Dermis blood vessel endothelial cell (primary cell): ENCODE data around the gene CACNG1. TPM values are rescaled to one million over a fixed set of nuclear protein-coding genes. Genes with fewer than 3 reads are reported as not detected.
"Not testable (repeated sequence)": the region's sequence is repeated elsewhere in the genome, so short reads cannot be mapped to it uniquely, and the experiment has no call there.

Experiments
- DNase-seq: peaks from one replicate; pipeline ENCODE4 v3.0.0; 2010
- total RNA-seq: library from RNA; depleted of rRNA; stranded (reverse); fragments of >200 nt; gene quantifications from 2 replicates; pipeline ENCODE4 v1.2.3, GENCODE V29; 2014

The CACNG1 gene
- total RNA-seq, 1 donor from 2014 or later, result not detected

DNA sequence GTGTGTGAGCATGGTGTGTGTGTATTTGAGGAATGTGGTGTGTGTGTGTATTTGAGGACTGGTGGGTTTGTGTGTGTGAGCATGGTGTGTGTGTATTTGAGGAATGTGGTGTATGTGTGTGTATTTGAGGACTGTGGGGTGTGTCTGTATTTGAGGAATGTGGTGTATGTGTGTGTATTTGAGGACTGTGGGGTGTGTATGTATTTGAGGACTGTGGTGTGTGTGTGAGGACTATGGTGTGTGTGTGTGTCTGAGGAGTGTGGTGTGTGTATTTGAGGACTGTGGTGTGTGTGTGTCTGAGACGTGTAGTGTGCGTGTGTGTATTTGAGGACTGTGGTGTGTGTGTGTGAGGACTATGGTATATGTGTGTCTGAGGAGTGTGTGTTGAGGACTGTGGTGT is 18.0 kb upstream of the CACNG1 start:
- DNase-seq, result no peak

DNA sequence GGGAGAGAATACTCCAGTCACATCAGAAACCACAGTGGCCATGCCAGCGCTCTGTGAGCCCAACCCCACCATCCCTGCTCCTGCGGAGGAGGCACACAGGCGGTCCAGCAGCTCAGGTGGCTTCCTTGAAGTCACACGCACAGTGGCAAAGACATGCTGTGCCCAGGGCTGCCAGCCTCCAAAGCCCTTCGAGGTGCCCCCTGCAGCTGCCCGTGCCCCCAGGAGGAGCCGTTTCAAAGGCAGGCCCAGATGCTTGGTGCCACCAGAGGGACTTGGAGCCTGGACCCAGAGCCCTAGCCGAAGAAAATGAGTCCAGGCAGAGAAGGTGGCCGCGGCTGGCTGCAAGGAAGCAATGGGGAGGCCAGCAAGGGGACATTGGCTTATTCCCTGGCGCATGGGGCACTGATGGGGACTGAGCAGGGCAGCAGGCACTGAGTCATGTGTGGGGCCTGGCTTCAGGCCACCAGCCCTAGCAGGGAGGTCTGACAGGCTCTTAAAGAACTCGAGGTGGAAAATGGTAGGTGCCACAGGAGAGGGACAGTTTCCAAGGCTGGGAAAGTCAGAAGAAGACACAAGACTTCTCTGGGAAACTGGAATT is 17.2 kb upstream of the CACNG1 start:
- no peak for DNase-seq

DNA sequence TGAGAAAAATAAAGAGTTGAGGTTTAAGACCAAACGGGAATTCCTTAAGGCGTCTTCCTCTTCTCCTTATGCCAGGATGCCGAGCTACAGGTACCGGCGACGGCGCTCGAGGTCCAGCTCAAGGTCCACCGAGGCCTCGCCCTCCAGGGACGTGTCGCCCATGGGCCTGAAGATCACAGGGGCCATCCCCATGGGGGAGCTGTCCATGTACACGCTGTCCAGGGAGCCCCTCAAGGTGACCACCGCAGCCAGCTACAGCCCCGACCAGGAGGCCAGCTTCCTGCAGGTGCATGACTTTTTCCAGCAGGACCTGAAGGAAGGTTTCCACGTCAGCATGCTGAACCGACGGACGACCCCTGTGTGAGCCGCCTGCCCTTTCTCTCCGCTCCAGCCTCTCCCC is 13.7 kb upstream of the CACNG1 start:
- no peak for DNase-seq

DNA sequence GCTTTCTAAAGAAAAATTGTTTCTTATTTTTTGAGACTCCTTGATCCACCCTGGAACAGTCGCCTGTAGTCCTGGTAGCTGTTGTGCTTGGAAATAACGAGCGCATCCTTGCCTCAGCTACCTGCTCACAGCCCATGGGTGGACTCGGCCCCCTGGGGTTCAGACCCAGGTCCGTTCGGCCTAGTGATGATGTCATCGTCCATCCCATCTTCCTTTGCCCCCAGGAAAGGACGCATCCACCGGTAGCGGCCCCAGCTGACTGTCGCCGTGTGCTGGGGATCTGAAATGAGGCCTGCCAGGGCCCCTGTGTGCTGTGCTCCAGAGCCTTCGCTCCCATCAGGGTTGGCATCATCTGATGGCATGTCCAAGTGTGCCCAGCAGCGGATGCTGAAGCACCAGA is 12.0 kb upstream of the CACNG1 start:
- DNase-seq, result no peak

DNA sequence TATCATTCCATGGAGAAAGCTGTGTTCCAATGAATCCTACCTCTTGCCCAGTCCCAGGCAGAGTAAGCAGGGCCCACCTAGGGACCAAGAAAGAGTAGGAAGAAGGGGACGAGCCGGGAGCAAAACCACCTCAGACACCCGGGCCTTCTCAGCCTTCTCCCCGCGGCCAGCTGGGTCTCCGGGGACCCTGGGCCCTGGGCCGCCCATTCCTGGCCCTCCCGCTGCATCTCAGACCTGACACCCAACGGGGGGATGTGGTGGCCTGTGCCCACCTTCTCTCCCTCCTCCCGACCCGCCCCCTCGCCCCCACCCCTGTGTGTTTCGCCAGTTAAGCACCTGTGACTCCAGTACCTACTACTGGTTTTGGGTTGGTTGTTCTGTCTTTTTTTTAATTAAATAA is 11.4 kb upstream of the CACNG1 start:
- DNase-seq, result no peak

DNA sequence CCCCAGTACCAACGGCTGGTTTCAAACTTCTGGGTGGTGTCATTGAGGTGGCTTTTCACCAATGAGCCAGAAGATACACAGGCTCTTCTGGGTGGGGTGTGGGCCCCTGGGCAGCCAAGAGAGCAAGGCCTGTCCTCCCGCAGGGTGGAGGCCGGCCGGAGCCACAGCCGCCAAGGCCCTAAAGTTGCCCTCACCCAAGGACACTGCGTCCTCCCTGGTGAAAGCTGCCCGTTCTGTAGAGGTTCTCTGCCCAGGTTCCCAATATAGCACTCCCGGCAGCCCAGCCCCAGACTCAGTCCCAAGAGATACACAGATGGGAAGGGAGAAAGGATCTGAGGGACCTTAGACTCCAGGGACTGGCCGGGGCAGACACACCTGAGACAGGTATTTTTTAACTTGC is 10.7 kb upstream of the CACNG1 start:
- DNase-seq, result no peak

DNA sequence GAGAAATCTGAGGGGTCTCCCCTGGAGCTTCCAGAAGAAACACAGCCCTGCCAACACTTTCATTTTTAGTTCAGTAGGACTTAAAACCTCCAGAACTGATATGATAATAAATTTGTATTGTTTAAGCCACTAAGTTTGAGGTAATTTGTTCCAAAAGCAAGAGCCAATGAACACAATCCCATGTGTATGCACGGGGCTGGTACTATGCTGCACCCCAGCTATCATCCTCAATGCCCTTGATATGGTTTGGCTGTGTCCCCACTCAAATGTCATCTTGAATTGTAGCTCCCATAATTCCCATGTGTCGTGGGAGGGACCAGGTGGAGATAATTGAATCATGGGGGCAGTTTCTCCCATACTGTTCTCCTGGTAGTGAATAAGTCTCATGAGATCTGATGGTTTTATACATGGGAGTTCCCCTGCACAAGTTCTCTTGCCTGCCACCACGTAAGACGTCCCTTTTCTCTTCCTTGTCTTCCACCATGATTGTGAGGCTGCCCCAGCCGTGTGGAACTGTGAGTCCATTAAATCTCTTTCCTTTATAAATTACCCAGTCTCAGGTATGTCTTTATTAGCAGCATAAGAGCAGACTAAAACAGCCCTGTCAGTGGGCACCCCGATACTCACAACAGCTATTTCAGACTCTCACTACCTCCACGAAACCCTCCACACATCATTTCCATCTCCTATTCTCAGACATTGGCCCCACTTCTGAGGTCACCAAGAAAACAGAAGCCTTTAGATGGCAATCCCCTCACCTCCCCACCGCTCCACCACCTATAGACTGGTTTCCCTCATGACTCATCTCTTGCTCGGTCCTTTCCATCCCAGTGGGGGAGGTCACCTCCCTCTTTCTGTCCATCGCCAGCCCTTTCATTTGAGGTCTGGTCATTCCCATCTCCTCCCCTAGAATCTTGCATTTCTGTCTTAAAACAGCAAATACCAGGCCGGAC is 8.9 kb upstream of the CACNG1 start:
- no peak for DNase-seq

DNA sequence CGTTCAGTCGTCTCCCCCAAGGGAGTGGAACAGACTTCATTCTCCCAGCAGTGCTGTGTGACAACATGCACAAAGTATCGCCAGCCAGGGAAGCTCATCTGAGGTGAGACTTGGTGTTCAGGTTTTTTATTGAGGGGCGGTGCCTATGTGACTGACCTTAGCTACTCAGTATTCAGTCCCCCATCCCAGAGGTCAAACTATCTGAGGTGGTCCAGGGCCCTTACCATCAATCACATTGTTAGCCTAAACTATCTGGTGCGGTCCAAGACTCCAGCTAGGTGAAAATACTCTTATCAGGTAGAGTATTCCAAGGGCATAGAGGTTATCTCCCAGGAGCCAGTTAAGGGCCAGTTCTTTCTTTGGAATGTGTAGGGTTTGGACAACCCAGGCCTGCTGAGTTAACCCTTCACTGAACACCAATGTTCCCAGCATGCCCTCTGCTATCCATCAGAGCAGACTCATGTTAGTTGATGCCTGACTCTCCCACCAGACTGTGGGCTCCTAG is 5.4 kb upstream of the CACNG1 start:
- no peak for DNase-seq

DNA sequence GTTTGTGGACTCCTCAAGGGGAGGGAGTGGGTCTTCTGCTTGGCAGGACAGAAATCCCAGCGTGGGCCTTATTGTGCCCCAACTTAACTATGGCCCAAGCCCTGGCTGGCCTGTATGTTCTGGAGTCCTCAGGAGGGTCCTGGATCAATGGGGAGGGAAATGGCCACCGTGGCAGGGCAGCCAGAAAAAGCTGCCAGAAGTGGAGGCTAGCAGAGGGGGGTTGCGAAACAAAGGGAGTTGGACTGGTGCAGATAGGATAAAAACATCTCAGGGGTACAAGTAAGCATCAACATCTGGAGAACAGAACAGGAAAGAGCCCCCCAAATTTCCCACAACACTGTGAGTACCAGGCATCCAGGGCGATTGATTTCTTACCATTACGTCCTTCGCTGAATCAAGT is 3.7 kb upstream of the CACNG1 start:
- DNase-seq, result no peak

DNA sequence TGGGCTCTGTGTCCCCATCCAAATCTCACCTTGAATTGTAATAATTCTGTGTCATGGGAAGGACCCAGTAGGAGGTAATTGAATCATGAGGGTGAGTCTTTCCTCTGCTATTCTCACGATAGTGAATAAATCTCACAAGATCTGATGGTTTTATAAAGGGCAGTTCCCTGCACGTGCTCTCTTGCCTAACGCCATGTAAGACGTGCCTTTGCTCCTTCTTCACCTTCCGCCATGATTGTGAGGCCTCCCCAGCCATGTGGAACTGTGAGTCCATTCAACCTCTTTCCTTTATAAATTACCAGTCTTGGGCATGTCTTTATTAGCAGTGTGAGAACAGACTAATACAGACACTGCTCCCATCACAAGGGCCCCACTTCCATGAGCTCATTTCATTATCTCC is 3.2 kb upstream of the CACNG1 start:
- not testable (repeated sequence) for DNase-seq

DNA sequence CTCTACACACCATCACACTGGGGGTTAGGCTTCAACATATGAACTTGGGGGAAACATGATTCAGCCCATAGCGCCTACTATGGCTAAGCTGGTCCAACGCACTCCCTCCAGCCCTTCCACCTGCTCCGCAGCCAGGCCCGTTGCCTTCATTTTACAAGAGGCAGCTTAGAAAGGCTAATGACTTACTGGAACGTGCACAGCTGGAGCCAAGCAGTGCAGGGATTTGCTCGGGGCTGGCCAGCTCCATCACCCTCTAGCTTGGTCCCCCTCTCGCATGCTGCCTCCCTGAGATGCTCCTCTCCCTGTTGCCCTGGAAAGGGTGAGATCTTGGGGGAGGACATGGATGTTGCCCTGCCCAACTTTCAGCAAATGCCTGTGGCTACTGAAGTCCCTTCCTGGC is 2.8 kb upstream of the CACNG1 start:
- no peak for DNase-seq

DNA sequence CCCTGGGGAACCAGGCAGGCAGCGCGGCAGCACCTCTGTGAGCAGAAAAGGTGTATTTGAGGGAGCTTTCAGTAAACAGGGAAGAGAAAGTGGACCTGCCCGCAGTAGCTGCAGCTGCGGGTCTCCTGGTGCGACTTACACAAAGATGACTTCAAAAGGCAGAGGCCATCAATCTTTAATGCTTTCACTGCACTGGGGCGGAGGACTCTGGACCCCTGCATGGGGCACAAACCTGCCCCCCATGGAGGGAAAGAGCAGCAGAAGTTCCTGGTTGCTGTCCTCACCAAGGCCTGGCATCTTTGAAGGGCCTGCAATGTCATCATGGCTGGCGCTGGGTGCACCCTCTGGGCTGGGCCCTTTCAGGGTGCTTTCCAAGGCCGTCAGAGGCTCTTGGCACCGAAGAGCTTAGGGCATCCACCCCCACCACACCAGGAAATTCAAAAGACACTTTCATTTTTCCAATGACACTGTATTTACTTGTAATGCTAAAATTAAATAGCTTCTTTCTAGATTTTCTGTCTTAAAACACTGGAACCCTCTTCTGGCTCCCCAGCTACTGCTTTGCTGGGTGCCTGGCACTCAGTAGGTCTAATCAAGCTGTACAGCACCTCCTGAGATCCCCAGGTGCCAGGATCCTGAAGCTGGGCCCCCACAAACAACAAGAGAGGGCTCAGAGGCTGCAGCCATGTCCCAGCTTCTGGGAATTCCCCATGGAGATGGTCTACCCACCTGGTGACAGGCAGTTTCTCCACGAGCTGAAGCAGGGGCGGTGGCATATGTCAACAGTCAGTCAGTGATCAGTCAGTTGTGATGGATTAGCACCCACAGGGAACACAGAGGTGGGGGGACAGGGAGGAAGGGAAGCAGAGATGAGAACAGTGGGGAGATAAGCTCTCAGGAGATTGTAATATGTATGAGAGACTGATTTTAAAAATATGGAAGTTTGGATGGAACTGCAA is 2.1 kb upstream of the CACNG1 start:
- no peak for DNase-seq

DNA sequence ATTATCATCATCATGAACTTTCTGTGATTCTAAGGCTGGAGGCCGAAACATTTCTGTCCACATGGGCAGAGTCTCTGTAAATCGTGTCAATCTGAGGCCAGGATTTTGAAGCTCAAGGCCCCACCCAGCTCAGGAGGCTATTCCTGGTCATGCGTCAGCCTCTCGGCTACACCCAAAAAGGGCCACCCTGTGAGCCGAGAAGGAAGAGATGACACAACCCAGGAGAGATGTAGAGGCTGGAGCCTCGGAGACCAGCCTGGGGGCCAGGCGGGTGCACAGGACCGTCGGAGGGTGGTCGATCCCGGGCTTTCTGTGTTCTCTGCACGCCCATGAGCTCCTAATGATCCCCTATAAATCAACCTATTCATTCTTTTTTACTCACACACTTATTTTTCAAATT is 1.1 kb upstream of the CACNG1 start:
- no peak for DNase-seq

DNA sequence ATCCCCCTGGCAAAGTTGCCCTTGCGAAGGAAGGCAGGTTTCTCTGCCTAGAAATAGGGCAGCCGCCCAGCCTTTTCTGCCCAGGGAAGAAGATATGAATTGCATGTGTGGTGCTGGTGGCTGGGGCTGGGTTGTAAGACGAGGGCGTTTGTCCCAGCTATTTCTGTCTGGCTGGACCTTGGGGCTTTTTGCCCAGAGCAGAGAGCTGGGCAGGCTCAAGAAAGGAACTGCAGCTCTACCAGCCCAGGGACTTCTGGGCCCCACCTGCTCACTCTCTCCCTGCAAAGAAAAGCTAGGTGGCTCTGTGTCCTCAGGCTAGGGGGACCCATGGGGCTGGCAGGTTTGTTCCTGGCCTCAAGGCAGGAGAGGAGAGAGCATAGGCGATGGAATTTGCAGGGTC is 586 bp downstream of the CACNG1 start:
- no peak for DNase-seq

DNA sequence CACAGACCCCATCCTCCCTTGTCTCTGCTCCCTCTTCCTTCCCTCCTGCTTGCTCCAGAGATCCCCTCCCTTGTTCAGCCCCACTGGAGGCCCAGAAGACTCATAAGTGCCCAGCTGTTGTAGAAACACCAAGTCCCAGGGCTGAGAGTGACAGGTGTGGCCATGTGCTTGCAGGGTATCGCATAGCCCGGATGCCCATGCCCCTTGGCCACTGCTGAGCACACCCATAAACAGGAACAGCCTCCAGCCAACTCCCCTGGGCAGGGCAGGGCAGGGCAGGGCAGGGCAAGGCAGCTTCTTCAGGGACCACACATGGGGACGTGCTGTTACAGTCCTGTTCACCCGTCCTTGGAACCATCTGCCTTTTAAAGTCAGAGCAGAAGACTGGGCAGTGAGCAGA is 2.0 kb downstream of the CACNG1 start:
- DNase-seq, result no peak

DNA sequence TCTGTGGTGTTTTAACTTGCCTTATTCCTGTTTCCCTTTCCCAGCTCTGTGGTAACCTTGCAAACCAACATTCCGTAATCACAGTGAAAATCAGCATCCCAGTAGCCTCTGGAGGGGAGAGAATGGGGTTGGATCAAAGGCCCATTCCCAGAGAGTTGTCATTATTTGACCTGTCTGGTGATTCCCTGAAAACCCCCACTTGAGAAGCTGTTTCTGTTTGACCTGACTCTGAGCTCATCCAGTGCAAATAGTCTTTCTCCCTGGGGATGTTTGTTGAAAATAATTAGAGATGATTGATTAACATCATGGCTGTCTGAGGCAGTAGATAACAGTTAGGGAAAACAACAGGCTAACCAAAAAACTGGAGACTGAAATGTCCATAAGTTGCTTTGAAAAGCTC is 3.0 kb downstream of the CACNG1 start:
- DNase-seq, result no peak

DNA sequence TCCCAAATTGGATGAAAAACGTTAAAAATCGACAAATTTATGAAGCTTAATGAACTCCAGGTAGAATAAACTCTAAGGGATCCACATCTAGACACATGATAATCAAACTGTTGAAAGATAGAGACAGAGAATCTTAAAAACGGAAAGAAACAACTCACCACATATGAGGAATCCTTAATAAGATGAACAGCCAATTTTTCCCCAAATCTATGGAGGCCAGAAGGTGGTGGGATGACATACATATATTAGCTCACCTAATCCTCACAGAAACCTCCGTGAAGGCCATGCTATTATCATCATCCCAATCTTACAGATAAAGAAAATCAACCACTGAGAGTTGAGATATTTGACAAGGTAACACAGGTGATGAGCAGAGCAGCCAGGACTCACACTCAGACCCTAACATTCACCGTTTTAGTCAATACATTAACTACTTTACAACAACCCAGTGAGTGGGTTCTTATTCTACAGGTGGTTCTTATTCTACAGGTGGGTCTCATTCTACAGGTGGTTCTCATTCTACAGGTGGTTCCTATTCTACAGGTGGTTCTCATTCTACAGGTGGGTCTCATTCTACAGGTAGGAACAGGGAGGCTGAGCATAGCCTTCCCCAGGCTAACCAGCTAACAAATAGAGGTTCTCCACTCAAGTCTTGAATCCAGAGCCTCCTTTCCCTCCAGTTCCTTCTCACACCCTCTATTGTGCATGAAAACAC is 4.8 kb downstream of the CACNG1 start:
- no peak for DNase-seq

DNA sequence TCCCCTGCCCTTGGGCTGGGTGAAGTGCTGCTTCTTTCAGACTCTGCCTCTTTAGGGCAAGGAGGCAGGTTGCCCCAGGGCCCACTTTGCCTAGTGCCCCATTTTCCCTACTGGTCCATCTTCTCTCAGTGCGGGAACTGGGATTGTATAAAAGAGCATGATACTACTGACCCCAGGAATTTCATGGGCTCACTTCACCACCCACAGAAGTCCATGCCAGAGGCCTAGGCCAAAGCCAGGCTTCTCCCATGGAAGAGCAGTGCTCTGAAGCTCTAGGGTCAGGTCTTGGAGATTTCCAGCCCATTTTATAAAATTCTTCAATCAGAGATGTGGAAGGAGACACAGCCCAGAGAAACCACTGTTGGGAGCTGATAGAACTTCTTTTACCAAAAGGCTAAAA is 5.7 kb downstream of the CACNG1 start:
- no peak for DNase-seq

DNA sequence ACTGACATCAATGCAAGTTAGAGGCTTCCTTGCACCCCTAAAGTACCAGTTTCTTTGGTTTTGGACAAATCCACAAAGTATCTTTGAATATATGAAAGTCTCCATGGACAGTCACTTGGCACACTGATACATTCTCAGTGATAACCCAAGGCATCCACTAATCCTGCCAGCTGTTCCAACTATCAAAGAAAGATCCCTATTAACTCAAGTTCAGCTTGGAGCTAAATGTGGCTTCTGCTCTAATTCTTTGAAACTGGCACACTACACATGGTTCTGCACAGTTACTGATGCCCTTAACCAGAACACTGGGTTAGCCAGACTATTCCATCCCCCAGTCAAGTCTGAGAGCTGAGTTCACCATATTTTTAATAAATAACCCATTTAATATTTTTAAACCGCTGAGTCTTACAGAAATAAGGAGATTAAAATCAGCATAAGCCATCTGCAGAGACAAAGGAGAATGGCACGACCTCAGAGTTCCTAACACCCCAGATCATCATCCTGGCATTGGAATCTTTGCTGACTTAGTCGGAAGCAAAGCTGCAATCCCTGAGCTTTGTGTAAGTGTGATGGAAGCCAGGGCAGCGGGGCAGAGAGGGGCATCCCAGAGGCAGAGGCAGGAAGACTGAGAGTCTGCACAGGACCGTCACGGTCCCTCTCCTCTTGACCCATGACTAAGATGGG is 6.3 kb downstream of the CACNG1 start:
- no peak for DNase-seq

DNA sequence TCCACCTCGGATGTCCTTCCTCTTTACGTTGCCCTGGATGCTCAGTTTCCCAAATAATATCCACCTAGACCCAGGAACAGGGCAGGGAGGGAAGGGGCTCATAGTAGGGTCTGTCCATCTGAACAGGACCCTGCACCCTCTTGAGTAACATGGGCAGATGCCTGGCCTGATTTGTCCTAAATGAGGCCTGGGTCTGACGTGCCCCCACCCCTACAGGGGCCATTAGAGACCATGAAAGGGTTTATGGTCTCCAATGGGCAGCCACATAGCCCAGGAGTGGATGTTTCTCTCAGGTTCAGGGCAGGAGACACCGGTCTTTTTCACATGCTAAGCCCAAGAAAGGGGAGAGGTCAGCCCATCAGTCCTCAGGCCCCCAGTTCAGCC is 6.8 kb downstream of the CACNG1 start:
- DNase-seq, result no peak

DNA sequence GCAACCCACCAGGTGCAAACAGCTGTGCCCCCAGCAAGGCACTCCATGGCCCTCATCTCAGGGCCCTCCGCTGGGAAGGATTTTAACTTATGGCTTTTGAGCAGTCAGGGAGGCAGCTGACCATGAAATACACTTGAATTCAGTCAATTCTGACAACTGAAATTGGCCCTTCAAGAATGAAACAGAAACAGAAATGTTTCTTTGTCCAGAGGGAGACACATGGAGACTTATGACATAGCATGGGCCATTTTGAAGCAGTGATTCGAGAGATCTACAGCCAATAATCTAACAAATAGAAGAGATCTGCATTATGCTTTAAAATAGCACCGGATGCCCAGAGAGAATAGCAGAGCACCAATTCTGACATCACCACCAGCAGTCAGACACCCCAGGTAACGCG is 7.5 kb downstream of the CACNG1 start:
- DNase-seq, result no peak
